A549 (cell line): ENCODE results near the gene TEX22. TPM values are rescaled to one million over a fixed set of nuclear protein-coding genes. Genes with fewer than 3 reads are reported as not detected.

Experiments
- ATAC-seq, 2 experiments: fragments of 200-7000 bp in 1 of 2; fragments of >200 bp in 1 of 2; cut with Nextera tagmentation in 1 of 2; cut with Tn5 transposase in 1 of 2; 3 replicates each; pipeline versions ENCODE4 v1.8.0 to v1.9.1; 2018 to 2020; ENCODE audit warnings: mild to moderate bottlenecking in 1 of 2, moderate library complexity in 1 of 2
- CTCF ChIA-PET: fragments of 300-600 bp; sonication (Branson Sonifier 250); formaldehyde crosslinking; extraction: SDS; loops from one replicate; lab custom pipeline; 2021; ENCODE audit warnings: antibody characterized with exemption, inconsistent platforms; lab: Yijun Ruan, JAX
- POLR2A ChIA-PET: fragments of 350-600 bp; formaldehyde crosslinking; extraction: SDS; loops from one replicate; lab custom pipeline; 2021; ENCODE audit warnings: antibody characterized with exemption, inconsistent platforms; lab: Yijun Ruan, JAX
- DNase-seq, 2 experiments: peaks; one replicate each; pipeline versions ENCODE4 v3.0.0 to v3.0.0-alpha.2; 2011 to 2016; ENCODE audit warnings: low read depth in 1 of 2, low spot score in 1 of 2
- FAIRE-seq: peaks from 2 replicates; lab custom pipeline; 2011; peaks lifted over from hg19 to GRCh38; lab: Jason Lieb, UNC
- H3K27ac ChIP-seq, 2 experiments: fragments of >200 bp; sonication (Bioruptor Twin); formaldehyde crosslinking; 3 replicates each; pipeline ENCODE4 v1.5.1; 2016 to 2017
- H3K4me1 ChIP-seq: fragments of >200 bp; sonication (Bioruptor Twin); formaldehyde crosslinking; 3 replicates; pipeline ENCODE4 v1.6.1; 2016
- H3K4me2 ChIP-seq: fragments of >200 bp; sonication (Bioruptor Twin); formaldehyde crosslinking; 3 replicates; pipeline ENCODE4 v1.6.1; 2016
- H3K4me3 ChIP-seq: fragments of >200 bp; sonication (Bioruptor Twin); formaldehyde crosslinking; 3 replicates; pipeline ENCODE4 v1.5.1; 2016
- H3K9me3 ChIP-seq: fragments of >200 bp; sonication (Bioruptor Twin); formaldehyde crosslinking; 3 replicates; pipeline ENCODE4 v1.6.1; 2016
- CEBPB ChIP-seq, 2 experiments: fragments of >200 bp in 1 of 2; sonication (Bioruptor Twin) in 1 of 2; formaldehyde crosslinking in 1 of 2; IDR thresholded peaks; 2 replicates each; pipeline ENCODE4 v1.6.1; 2012 to 2016
- HDAC2 ChIP-seq: fragments of 200-600 bp; sonication (generic); IDR thresholded peaks from 2 replicates; pipeline ENCODE4 v1.6.1; 2016
- JUN ChIP-seq, 2 experiments: fragments of >200 bp; sonication (Bioruptor Twin); formaldehyde crosslinking; IDR thresholded peaks; 2 replicates in 1 of 2; 3 replicates in 1 of 2; pipeline ENCODE4 v1.6.1; 2016 to 2017
- MAFK ChIP-seq: fragments of 450-650 bp; IDR thresholded peaks from 2 replicates; pipeline ENCODE4 v1.6.1; 2014; ENCODE audit not compliant: partially characterized antibody
- RAD21 ChIP-seq, 2 experiments: fragments of >200 bp in 1 of 2; sonication (Bioruptor Twin) in 1 of 2; formaldehyde crosslinking in 1 of 2; IDR thresholded peaks in 1 of 2; conservative IDR thresholded peaks in 1 of 2; 2 replicates in 1 of 2; 3 replicates in 1 of 2; pipeline ENCODE4 v1.6.1; 2012 to 2018; ENCODE audit warnings: inconsistent platforms in 1 of 2
- REST ChIP-seq: fragments of 200-600 bp; sonication (generic); IDR thresholded peaks from 2 replicates; pipeline ENCODE4 v1.6.1; 2016; ENCODE audit warnings: antibody characterized with exemption, mild to moderate bottlenecking, moderate library complexity
- RNF2 ChIP-seq: fragments of 200-600 bp; sonication (generic); IDR thresholded peaks from 2 replicates; pipeline ENCODE4 v1.6.1; 2016; ENCODE audit warnings: low read depth, mild to moderate bottlenecking, antibody characterized with exemption, moderate library complexity, borderline replicate concordance
- ZFP36 ChIP-seq: fragments of 450-650 bp; IDR thresholded peaks from 2 replicates; pipeline ENCODE4 v1.6.1; 2014; ENCODE audit warnings: borderline replicate concordance; ENCODE audit not compliant: partially characterized antibody
- WGBS: methylation state at CpG from one replicate; pipeline ENCODE4 v1.1.6; 2017; ENCODE audit errors: missing lambda C conversion rate; 5-methylcytosine and 5-hydroxymethylcytosine counted together
- polyA plus RNA-seq, 4 experiments: library from polyadenylated mRNA; depleted of rRNA in 3 of 4; stranded (reverse); fragments of >200 nt; fragmentation: RNase III in 1 of 4; extraction: RNeasy Plus Mini Kit Qiagen cat#74134 plus additional on column Dnase treatment in 1 of 4; gene quantifications; 2 replicates in 3 of 4; 3 replicates in 1 of 4; pipeline ENCODE4 v1.2.3, GENCODE V29; 2011 to 2017
- TF ChIP-seq, protein P1 (sequence below): IDR thresholded peaks from 2 replicates; pipeline ENCODE4 v1.6.1; 2012

The TEX22 gene
- polyA plus RNA-seq, 2 of the 4 experiments (the other 2 are of a cell fraction), result 0.06 to 0.23 TPM

DNA sequence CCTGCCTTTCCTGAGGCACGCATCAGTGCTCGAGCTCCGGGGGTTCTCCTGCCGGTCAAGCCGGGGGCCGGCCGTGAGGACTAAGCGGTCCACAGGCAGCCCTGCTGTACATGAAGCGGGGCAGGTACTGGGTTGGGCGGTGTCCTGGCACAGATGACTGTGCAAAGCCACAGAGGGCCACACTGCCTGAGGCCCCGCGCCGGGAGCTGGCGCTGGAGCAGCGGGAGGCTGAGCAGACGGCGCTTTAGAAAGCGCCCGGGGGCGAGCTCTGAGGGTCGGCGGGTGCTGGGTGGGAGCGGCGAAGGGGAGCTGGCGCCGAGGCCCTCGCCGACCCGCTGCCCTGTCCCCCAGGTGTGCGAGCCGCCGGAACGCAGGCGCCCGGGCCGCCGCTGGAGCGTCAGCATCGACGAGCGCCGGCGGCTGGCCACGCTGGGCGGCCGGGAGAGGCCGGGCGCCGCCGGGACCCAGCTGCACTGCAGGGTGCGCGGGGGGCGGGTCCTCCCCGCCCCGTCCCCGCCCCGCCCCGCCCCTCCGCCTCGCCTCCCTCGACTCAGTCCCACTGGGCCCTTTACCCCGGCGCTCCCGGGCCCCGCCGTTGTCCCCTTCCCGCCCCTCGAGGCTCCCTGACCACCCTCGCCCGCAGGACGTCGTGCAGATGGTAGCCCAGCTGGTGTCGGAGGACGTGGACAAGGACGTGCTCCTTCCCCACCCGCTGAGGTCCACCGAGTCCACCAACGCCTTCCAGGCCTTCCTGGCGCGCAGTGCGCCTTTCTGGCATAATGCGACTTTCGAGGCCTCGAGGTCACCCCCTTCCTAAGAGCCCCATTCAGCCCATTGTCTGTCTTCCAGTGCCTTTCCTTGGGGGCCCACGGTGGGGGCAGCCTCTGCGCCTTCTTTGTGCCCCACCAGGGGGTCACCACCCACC is 12.9 kb downstream of the TEX22 start:
- H3K27ac ChIP-seq, result peak overlapping the region in 1 of 2 experiments; percentile 76; a peak in 3 of 6 replicates
- WGBS, result 60% methylated on average over 57 of the region's 86 CpGs
- POLR2A ChIA-PET, result interaction anchor here (1.5 to 1.6 kb wide), 3 partner anchors 12 to 110 kb away, joined by 3 to 4 read pairs (median 4); partner anchors contain the start of gene BRF1
- peak overlapping the region; percentile 77 for H3K4me2 ChIP-seq
- H3K4me1 ChIP-seq, result peaks cover 13% of the 10 kb centered on the region; the same call in 2 of the 3 replicates
- no peak for TF ChIP-seq CEBPB (IDR thresholded peaks at IDR 0.05)
- TF ChIP-seq, protein P1, sequence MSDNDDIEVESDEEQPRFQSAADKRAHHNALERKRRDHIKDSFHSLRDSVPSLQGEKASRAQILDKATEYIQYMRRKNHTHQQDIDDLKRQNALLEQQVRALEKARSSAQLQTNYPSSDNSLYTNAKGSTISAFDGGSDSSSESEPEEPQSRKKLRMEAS, result 0 out of 2 replicates have a peak, but pooled peaks have one; percentile 24
- 0 out of 5 replicates have a peak, but pooled peaks of 1 of the 2 experiments have one; percentile 28 for TF ChIP-seq JUN (IDR thresholded peaks at IDR 0.05)
- no peak for TF ChIP-seq HDAC2
- TF ChIP-seq, all 56 proteins: peak for 2
- peak in 1 of 2 experiments; percentile 72 for DNase-seq
- peak; percentile 51 to 59 for ATAC-seq
- no peaks in the 10 kb centered on the region for H3K9me3 ChIP-seq
- CTCF ChIA-PET, result interaction anchor here (1.5 to 2.2 kb wide), 4 partner anchors 41 to 321 kb away, joined by 3 to 9 read pairs (median 7); no protein-coding TSS in a partner anchor
- no peak for FAIRE-seq
- H3K4me3 ChIP-seq, result peak overlapping the region; percentile 31; the same call in 2 of the 3 replicates

- no peak overlapping the region; the same call in 2 of the 3 replicates for H3K4me2 ChIP-seq
- CTCF ChIA-PET, result interaction anchor here (1.5 to 2.2 kb wide), 4 partner anchors 69 to 322 kb away, joined by 3 to 9 read pairs (median 5); no protein-coding TSS in a partner anchor
- H3K9me3 ChIP-seq, result no peaks in the 10 kb centered on the region
- no peak overlapping the region for H3K4me3 ChIP-seq
- peak; percentile 4 to 6; a peak in 1 of 6 replicates for ATAC-seq
- H3K4me1 ChIP-seq, result peaks cover 13% of the 10 kb centered on the region; the same call in 2 of the 3 replicates
- FAIRE-seq, result no peak
- DNase-seq, result no peak
- TF ChIP-seq MAFK (no peak), JUN (IDR thresholded peaks at IDR 0.05) (no peak), RAD21 (conservative IDR thresholded peaks at IDR 0.05 in 1 of 2, IDR thresholded peaks at IDR 0.05 in 1 of 2) (no peak), REST (no peak)
- 82% methylated on average over 8 of the region's 17 CpGs for WGBS
- POLR2A ChIA-PET, result interaction anchor here (1.5 to 1.6 kb wide), 2 partner anchors 13 to 77 kb away, joined by 3 to 4 read pairs; no protein-coding TSS in a partner anchor
- peak overlapping the region in 1 of 2 experiments; percentile 76; a peak in 2 of 6 replicates for H3K27ac ChIP-seq
These were observed 13.8 kb downstream of the TEX22 start for GRCh38 chr14:105411985-105412770.

DNA sequence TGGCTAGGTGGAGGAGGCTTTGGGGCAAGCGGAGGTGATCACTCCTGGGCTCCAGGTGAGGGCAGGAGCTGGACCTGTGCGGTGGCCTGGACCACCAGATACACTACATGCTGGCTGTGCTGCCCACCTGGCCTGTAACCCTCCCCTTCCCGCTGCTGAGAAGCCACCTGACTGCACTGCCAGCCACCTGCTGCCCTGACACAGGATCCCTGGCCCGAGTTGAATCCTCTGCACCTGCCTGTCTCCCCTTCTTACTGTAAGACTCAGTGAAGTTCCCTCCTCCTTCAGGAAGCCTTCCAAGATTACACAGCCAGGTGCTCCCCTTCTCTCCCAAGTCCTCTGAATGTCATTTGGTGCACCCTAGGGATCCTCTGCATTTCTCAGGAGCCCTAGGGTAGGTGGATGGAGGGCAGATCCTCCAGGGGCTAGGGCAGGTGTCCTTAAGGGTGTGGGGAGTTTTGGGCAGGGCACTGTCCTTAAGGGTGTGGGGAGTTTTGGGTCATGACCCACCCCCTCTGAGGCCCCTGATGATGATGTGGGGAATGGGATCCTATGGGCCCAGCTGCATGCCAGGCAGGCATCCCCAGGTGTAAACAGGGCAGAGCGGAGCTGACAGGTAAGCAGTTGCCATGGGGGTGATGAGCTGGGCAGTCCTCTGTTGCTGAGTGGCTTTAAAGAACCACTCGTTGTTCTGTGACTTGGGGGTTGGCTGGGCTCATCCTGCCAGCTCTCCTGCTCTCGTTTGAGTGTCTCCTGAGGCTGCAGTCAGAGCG is 14.6 kb downstream of the TEX22 start:
- H3K4me1 ChIP-seq, result peaks cover 13% of the 10 kb centered on the region; the same call in 2 of the 3 replicates
- POLR2A ChIA-PET, result no interaction called here
- no peak for ATAC-seq
- H3K9me3 ChIP-seq, result no peaks in the 10 kb centered on the region
- no peak for FAIRE-seq
- TF ChIP-seq ZFP36 (peak; percentile 82), RNF2 (no peak)
- TF ChIP-seq, all 56 proteins: peak for 1
- 89% methylated on average over 6 of the region's 8 CpGs for WGBS
- no peak overlapping the region for H3K4me3 ChIP-seq
- no peak overlapping the region for H3K27ac ChIP-seq
- DNase-seq, result no peak
- H3K4me2 ChIP-seq, result no peak overlapping the region
- CTCF ChIA-PET, result interaction anchor here (1.2 to 2.2 kb wide), 7 partner anchors 9 to 76 kb away, joined by 3 to 9 read pairs (median 5); no protein-coding TSS in a partner anchor
